Suprapubic skin (tissue), 4 donors: ENCODE measurements around the gene BCAS2.
"Not testable (repeated sequence)": the region's sequence is repeated elsewhere in the genome, so short reads cannot be mapped to it uniquely, and the experiment has no call there.

ENCODE experiments used
- CTCF ChIP-seq, 2 donors: fragments of 200-600 bp in 1 of 2; fragments of 450-650 bp in 1 of 2; sonication (generic) in 1 of 2; IDR thresholded peaks; one replicate each; pipeline ENCODE4 v1.5.1; 2016 to 2019; ENCODE audit warnings: antibody characterized with exemption in 2 of 2, mild to moderate bottlenecking in 1 of 2, moderate library complexity in 1 of 2
- POLR2A ChIP-seq, 2 donors: fragments of 450-650 bp; IDR thresholded peaks; one replicate each; pipeline ENCODE4 v1.6.1; 2017; ENCODE audit warnings: antibody characterized with exemption in 2 of 2, mild to moderate bottlenecking in 2 of 2, moderate library complexity in 2 of 2
- POLR2AphosphoS5 ChIP-seq, 3 donors: sonication (generic); formaldehyde crosslinking; IDR thresholded peaks; one replicate each; pipeline ENCODE4 v1.6.1; 2017; ENCODE audit warnings: antibody characterized with exemption in 3 of 3

- TF ChIP-seq POLR2AphosphoS5, POLR2A, CTCF (IDR thresholded peaks at IDR 0.05): not testable (repeated sequence)
These were observed 18.4 kb downstream of the BCAS2 start for GRCh38 chr1:114562978-114563510.
